Measurements from ENCODE around the gene CCDC170.

CCDC170 gene

GRCh38 chr6:151498327-151498726, 4.5 kb downstream of the CCDC170 start:
- Histone ChIP-seq H3F3A (ENCODE audit: insufficient read depth, low read length) (no peaks in the 10 kb centered on the region), H2AFZ (ENCODE audit: low read length) (no peak overlapping the region), H3K4me1 (ENCODE audit: low read length) (0 out of 2 replicates have a peak, but pooled peaks cover 4% of the 10 kb centered on the region), H3K4me3 (ENCODE audit: low read length) (no peak overlapping the region), H3K4me2 (ENCODE audit: low read depth, low read length) (no peak overlapping the region), H3K79me2 (ENCODE audit: low read length) (no peaks in the 10 kb centered on the region), H3K27me3 (replicated peaks; ENCODE audit: insufficient read depth, low read length) (no peaks in the 10 kb centered on the region), H3K36me3 (replicated peaks; ENCODE audit: insufficient read depth, low read length) (no peaks in the 10 kb centered on the region), H4K20me1 (ENCODE audit: insufficient read depth, low read length) (no peaks in the 10 kb centered on the region), H3K9ac (ENCODE audit: low read length) (no peak overlapping the region), H3K9me2 (replicated peaks; ENCODE audit: insufficient read depth, low read length) (no peaks in the 10 kb centered on the region), H3K9me3 (replicated peaks; ENCODE audit: insufficient read depth, low read length) (no peaks in the 10 kb centered on the region), H3K27ac (ENCODE audit: low read length) (no peak overlapping the region; the same call in 1 of the 2 replicates)
- TF ChIP-seq CTCF (IDR thresholded peaks at IDR 0.05; ENCODE audit: low read length) (no peak), EZH2phosphoT487 (IDR thresholded peaks at IDR 0.05; ENCODE audit: low read length) (no peak), EZH2 (optimal IDR thresholded peaks at IDR 0.05; ENCODE audit: low read depth, low read length) (no peak)
- DNase-seq, result peak; percentile 42

DNA sequence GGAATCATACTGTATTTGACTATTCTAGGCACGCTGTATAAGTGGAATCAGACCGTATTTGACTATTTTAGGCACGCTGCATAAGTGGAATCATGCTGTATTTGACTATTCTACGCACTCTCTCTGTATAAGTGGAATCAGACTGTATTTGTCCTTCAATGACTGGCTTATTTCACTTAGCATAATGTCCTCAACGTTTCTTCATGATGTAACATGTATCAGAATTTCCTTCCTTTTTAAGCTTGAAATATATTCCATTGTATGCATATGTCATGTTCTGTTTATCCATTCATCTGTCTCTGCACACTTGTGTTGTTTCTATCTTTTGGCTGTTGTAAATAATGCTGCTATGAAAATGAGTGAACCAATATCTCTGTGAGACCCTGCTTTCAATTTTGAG, 5.7 kb downstream of the CCDC170 start:
- Histone ChIP-seq H3K9ac (ENCODE audit: low read length) (no peak overlapping the region), H3K27me3 (replicated peaks; ENCODE audit: insufficient read depth, low read length) (no peaks in the 10 kb centered on the region), H3K9me2 (replicated peaks; ENCODE audit: insufficient read depth, low read length) (no peaks in the 10 kb centered on the region), H3K36me3 (replicated peaks; ENCODE audit: insufficient read depth, low read length) (no peaks in the 10 kb centered on the region), H3K4me1 (ENCODE audit: low read length) (0 out of 2 replicates have a peak, but pooled peaks cover 4% of the 10 kb centered on the region), H3K9me3 (replicated peaks; ENCODE audit: insufficient read depth, low read length) (no peaks in the 10 kb centered on the region), H3K79me2 (ENCODE audit: low read length) (no peaks in the 10 kb centered on the region), H3K4me3 (ENCODE audit: low read length) (no peak overlapping the region), H3F3A (ENCODE audit: insufficient read depth, low read length) (no peaks in the 10 kb centered on the region), H3K27ac (ENCODE audit: low read length) (no peak overlapping the region), H2AFZ (ENCODE audit: low read length) (no peak overlapping the region), H3K4me2 (ENCODE audit: low read depth, low read length) (no peak overlapping the region), H4K20me1 (ENCODE audit: insufficient read depth, low read length) (no peaks in the 10 kb centered on the region)
- DNase-seq, result no peak
- no peak for TF ChIP-seq EZH2 (optimal IDR thresholded peaks at IDR 0.05; ENCODE audit: low read depth, low read length)
- TF ChIP-seq CTCF (IDR thresholded peaks at IDR 0.05; ENCODE audit: low read length), result no peak
- no peak for TF ChIP-seq EZH2phosphoT487 (IDR thresholded peaks at IDR 0.05; ENCODE audit: low read length)

- H3K9me2 ChIP-seq (replicated peaks; ENCODE audit: insufficient read depth, low read length), result no peaks in the 10 kb centered on the region
- no peak overlapping the region for H3K27ac ChIP-seq (ENCODE audit: low read length)
- TF ChIP-seq EZH2 (optimal IDR thresholded peaks at IDR 0.05; ENCODE audit: low read depth, low read length), result no peak
- TF ChIP-seq CTCF (IDR thresholded peaks at IDR 0.05; ENCODE audit: low read length), result no peak
- TF ChIP-seq EZH2phosphoT487 (IDR thresholded peaks at IDR 0.05; ENCODE audit: low read length), result no peak
- no peak for DNase-seq
- no peak overlapping the region for H3K4me3 ChIP-seq (ENCODE audit: low read length)
- no peaks in the 10 kb centered on the region for H3K9me3 ChIP-seq (replicated peaks; ENCODE audit: insufficient read depth, low read length)
- H3K4me2 ChIP-seq (ENCODE audit: low read depth, low read length), result no peak overlapping the region
- H2AFZ ChIP-seq (ENCODE audit: low read length), result no peak overlapping the region
- H4K20me1 ChIP-seq (ENCODE audit: insufficient read depth, low read length), result no peaks in the 10 kb centered on the region
- H3K79me2 ChIP-seq (ENCODE audit: low read length), result no peaks in the 10 kb centered on the region
- H3F3A ChIP-seq (ENCODE audit: insufficient read depth, low read length), result no peaks in the 10 kb centered on the region
- no peaks in the 10 kb centered on the region for H3K27me3 ChIP-seq (replicated peaks; ENCODE audit: insufficient read depth, low read length)
- H3K4me1 ChIP-seq (ENCODE audit: low read length), result 0 out of 2 replicates have a peak, but pooled peaks cover 4% of the 10 kb centered on the region
- no peaks in the 10 kb centered on the region for H3K36me3 ChIP-seq (replicated peaks; ENCODE audit: insufficient read depth, low read length)
- H3K9ac ChIP-seq (ENCODE audit: low read length), result no peak overlapping the region
These were observed 7.8 kb downstream of the CCDC170 start for GRCh38 chr6:151501511-151502136.

Measured in MM.1S (cell line).